AG04449 (cell line): ENCODE measurements around the gene P4HB.

ENCODE experiments used
- CTCF ChIA-PET: fragments of 350-600 bp; formaldehyde crosslinking; extraction: SDS; loops from one replicate; lab custom pipeline; 2021; ENCODE audit warnings: antibody characterized with exemption; lab: Yijun Ruan, JAX
- POLR2A ChIA-PET: fragments of 400-600, 350-600 bp; formaldehyde crosslinking; extraction: SDS; loops from one replicate; lab custom pipeline; 2020; ENCODE audit warnings: antibody characterized with exemption, inconsistent platforms; lab: Yijun Ruan, JAX
- DNase-seq: peaks from one replicate; pipeline ENCODE4 v3.0.0-alpha.2; 2010; ENCODE audit warnings: low read depth, low spot score
- H3K4me3 ChIP-seq: 2 replicates; pipeline ENCODE4 v1.5.1; 2011; ENCODE audit warnings: low read depth, mild to moderate bottlenecking, control low read depth, low read length
- TF ChIP-seq, protein P1 (sequence below): IDR thresholded peaks from one replicate; pipeline ENCODE4 v1.5.1; 2011; ENCODE audit warnings: mild to moderate bottlenecking, moderate library complexity, low read length, control low read depth, inconsistent platforms; ENCODE audit not compliant: insufficient read depth; ENCODE audit errors: missing control alignments

The P4HB gene

DNA sequence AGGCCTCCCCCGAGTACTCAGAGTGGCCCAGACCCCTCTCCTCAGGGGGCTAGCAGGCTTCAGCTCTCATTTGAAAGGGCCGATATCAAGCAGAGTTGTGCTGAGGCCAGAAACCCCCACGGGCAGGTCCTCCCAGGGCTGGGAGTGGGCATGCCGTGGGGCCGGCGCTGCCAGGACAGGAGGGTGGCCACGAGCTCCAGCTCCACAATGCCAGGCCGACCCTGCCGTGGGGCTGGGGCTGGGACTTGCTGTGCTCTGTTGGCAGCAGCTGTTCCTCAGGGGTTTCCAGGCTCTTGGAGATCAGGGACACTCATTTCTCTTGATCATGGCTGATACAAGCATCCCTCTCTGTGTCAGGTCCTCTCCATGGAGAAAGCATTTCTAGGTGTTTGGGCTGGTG, 38.5 kb upstream of the P4HB start:
- ChIA-PET POLR2A (interaction anchor here (0.8 kb wide), 1 partner anchor 28 kb away, joined by 3 read pairs; no protein-coding TSS in a partner anchor), CTCF (interaction anchor here (1.1 kb wide), 1 partner anchor 29 kb away, joined by 4 read pairs; no protein-coding TSS in a partner anchor)
- TF ChIP-seq, protein P1, sequence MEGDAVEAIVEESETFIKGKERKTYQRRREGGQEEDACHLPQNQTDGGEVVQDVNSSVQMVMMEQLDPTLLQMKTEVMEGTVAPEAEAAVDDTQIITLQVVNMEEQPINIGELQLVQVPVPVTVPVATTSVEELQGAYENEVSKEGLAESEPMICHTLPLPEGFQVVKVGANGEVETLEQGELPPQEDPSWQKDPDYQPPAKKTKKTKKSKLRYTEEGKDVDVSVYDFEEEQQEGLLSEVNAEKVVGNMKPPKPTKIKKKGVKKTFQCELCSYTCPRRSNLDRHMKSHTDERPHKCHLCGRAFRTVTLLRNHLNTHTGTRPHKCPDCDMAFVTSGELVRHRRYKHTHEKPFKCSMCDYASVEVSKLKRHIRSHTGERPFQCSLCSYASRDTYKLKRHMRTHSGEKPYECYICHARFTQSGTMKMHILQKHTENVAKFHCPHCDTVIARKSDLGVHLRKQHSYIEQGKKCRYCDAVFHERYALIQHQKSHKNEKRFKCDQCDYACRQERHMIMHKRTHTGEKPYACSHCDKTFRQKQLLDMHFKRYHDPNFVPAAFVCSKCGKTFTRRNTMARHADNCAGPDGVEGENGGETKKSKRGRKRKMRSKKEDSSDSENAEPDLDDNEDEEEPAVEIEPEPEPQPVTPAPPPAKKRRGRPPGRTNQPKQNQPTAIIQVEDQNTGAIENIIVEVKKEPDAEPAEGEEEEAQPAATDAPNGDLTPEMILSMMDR, result no peak
- no peak for DNase-seq
- no peak overlapping the region for H3K4me3 ChIP-seq

DNA sequence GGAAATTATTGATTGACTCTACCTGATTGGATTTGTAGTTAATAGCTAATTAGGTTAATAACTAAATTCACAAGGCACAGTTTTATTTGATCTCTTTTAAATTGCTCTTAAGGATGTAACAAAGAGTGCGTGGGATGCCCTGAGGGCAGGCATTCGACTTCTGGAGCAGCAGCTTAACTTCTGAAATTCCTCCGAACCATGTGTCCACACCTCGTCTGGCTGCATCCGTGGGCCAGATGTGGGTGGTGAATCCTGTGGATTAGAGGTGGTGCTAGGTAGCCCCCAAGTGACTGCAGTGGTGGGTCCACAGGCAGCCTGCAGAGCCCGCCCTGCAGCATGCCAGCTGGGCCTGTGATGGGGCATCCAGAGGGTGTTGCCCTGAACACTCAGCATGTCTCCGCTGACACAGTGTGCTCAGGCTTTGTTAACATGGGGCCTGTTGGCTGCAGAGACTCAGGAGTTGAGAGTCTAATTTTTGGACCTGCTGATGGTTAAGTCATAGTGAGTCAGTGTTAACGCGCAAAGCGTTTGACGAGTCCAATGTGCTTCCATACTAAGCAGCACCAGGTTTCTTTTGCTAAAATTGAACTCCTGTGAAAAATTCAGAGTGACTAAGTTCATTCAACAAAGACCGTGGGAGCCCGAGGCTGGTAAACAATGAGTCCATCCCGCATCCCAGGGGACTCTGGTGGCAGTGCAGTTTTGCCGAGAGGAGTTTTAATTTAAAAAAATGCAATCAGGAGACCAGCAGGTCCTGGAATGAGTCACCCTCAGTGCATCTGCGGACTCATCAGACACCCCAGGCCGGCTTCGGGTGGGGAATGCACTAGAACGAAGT, 37.9 kb upstream of the P4HB start:
- H3K4me3 ChIP-seq, result no peak overlapping the region
- DNase-seq, result peak; percentile 69
- ChIA-PET POLR2A (interaction anchor here (0.9 to 1.0 kb wide), 3 partner anchors 26 to 197 kb away, joined by 3 to 4 read pairs (median 3); no protein-coding TSS in a partner anchor), CTCF (interaction anchor here (1.0 to 1.4 kb wide), 4 partner anchors 25 to 123 kb away, joined by 3 to 4 read pairs (median 4); no protein-coding TSS in a partner anchor)
- TF ChIP-seq, protein P1, result no peak

DNA sequence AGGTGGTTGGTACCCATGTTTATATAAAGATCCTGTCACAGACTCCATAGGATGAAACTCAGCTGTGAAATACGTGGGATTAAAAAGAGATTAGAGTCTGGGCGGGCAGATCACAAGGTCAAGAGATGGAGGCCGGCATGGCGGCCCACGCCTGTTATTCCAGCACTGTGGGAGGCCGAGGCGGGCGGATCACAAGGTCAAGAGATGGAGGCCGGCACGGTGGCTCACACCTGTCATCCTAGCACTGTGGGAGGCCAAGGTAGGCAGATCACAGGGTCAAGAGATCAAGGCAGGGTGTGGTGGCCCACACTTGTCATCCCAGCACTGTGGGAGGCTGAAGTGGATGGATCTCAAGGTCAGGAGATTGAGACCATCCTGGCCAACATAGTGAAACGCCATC, 35.1 kb upstream of the P4HB start:
- TF ChIP-seq, protein P1, result no peak
- ChIA-PET CTCF (no interaction called here), POLR2A (no interaction called here)

DNA sequence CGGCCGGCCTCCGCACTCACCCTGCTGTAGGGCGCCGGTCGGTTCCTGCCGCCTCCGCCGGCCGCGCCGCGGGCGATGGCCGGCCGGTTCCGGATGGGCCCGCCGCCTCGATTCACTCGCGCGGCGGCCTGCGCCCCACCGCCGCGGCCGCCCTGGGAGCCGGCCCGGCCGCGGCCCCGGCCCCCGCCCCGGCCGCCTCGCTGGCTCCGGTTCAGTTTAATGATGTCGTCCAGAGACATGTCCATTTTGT, 30.9 kb upstream of the P4HB start:
- ChIA-PET CTCF (no interaction called here), POLR2A (no interaction called here)
- peak overlapping the region; percentile 81 for H3K4me3 ChIP-seq
- TF ChIP-seq, protein P1, result no peak
- DNase-seq, result no peak

More for the DNA sequence above, 35.1 kb upstream of the P4HB start:
- no peak for DNase-seq
- no peak overlapping the region for H3K4me3 ChIP-seq

DNA sequence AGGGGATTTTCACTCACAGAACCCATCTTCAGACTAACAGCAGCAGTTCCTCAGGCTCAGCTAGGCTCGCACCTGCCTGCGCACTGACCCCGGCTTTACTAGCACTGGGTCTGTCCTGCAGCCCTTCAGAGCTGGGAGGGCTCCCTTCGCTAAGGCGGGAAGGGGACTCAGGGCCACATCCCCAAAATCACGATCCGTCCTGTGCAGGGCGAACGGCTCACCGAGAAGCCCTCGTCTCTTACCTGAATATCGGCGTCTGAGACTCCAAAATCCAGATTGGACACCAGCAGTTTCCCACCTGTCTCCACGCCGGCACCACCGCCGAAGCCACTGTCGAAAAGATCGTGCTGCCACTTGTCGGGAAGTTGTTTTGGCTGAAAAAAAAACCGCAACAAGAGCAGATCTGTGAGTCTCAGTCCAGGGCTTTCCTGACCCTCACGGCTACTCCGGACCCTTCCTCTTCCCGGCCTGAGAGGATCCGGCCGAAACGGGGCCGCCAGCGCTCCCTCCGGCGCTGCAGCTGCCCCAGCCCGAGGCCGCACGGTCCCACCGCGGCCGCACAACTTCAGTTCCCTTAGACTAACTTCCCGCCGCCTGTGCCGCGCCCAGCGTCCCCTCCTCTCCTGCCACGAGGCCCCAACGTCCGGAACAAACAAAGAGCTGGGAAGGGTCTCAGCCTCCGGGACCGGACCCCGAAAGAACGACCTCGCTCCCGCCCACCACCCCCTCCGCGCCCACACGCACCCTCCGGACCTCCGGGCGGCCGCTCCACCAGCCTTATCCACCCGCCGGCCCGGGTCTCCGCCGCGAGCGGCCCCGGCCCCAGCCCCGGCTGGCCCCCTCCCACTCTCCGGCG, 30.3 kb upstream of the P4HB start:
- POLR2A ChIA-PET, result no interaction called here
- TF ChIP-seq, protein P1, result no peak
- CTCF ChIA-PET, result no interaction called here
- no peak for DNase-seq
- peak overlapping the region; percentile 81 for H3K4me3 ChIP-seq

DNA sequence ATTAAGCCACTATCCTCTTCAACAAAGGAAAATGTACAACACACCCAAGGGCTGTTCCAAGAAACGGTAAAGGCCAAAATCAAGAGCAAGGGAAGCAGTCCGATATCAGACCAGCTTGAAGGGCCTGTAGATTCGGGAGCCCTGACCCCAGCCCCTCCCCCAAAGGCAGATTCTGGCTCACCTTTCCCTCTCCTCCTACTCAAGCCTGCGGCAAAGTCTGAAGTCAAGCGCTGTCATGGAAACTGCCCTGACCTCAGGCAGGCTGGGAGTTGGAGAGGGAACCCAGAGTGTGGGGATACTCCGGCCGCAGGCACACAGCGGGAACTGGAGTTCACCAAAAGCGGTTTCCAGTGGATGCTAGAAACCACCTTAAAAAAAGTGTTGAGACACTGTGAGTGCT, 29.3 kb upstream of the P4HB start:
- peak overlapping the region; percentile 23 for H3K4me3 ChIP-seq
- DNase-seq, result no peak
- ChIA-PET CTCF (no interaction called here), POLR2A (no interaction called here)
- TF ChIP-seq, protein P1, result no peak
